SK-N-SH treated with all-trans-retinoic acid at 6 μM for 48 hours (cell line): ENCODE results near the gene RAB3GAP2.

Experiments used
- ATAC-seq: fragments of 200-7000 bp; cut with Tn5 transposase; 3 replicates; pipeline ENCODE4 v1.9.1; 2020; ENCODE audit warnings: mild to moderate bottlenecking, moderate library complexity
- ARNTL ChIP-seq: fragments of 450-650 bp; formaldehyde crosslinking; IDR thresholded peaks from 2 replicates; pipeline ENCODE4 v1.5.0; 2020; ENCODE audit warnings: low read depth, mild to moderate bottlenecking, moderate library complexity, borderline replicate concordance
- BACH2 ChIP-seq: fragments of 250-450 bp; sonication (Bioruptor Pico); IDR thresholded peaks from 2 replicates; pipeline ENCODE4 v1.9.0; 2021; ENCODE audit warnings: mild to moderate bottlenecking, borderline replicate concordance
- CSDC2 ChIP-seq: fragments of 250-450 bp; sonication (Bioruptor Pico); IDR thresholded peaks from 2 replicates; pipeline ENCODE4 v1.5.0; 2020; ENCODE audit warnings: mild to moderate bottlenecking, moderate library complexity
- ESRRG ChIP-seq: fragments of 250-450 bp; sonication (Bioruptor Pico); IDR thresholded peaks from 2 replicates; pipeline ENCODE4 v1.6.1; 2021; ENCODE audit warnings: mild to moderate bottlenecking
- GLIS3 ChIP-seq: fragments of 250-450 bp; sonication (Bioruptor Pico); IDR thresholded peaks from 2 replicates; pipeline ENCODE4 v1.5.0; 2020; ENCODE audit warnings: mild to moderate bottlenecking, moderate library complexity
- ISL1 ChIP-seq: fragments of 250-450 bp; sonication (Bioruptor Pico); IDR thresholded peaks from 2 replicates; pipeline ENCODE4 v2.1.2; 2022; ENCODE audit warnings: mild to moderate bottlenecking, moderate library complexity
- OSR1 ChIP-seq: fragments of 250-450 bp; sonication (Bioruptor Pico); IDR thresholded peaks from 2 replicates; pipeline ENCODE4 v1.8.0; 2022; ENCODE audit warnings: moderate library complexity, mild to moderate bottlenecking, inconsistent platforms
- POU6F1 ChIP-seq: fragments of 250-450 bp; sonication (Bioruptor Pico); IDR thresholded peaks from 2 replicates; pipeline ENCODE4 v1.8.0; 2021; ENCODE audit warnings: low read depth, mild to moderate bottlenecking, moderate library complexity, borderline replicate concordance
- PPARA ChIP-seq: fragments of 250-450 bp; sonication (Bioruptor Pico); IDR thresholded peaks from 2 replicates; pipeline ENCODE4 v1.5.0; 2020; ENCODE audit warnings: mild to moderate bottlenecking, borderline replicate concordance
- SNAI2 ChIP-seq: fragments of 250-450 bp; sonication (Bioruptor Pico); IDR thresholded peaks from 2 replicates; pipeline ENCODE4 v1.5.0; 2020; ENCODE audit warnings: mild to moderate bottlenecking, moderate library complexity
- TCF4 ChIP-seq: fragments of 250-450 bp; sonication (Bioruptor Pico); IDR thresholded peaks from 2 replicates; pipeline ENCODE4 v1.8.0; 2021; ENCODE audit warnings: mild to moderate bottlenecking, moderate library complexity, borderline replicate concordance
- TSHZ2 ChIP-seq: fragments of 250-450 bp; sonication (Bioruptor Pico); IDR thresholded peaks from 2 replicates; pipeline ENCODE4 v1.5.0; 2020; ENCODE audit warnings: mild to moderate bottlenecking, moderate library complexity
- ZC3H10 ChIP-seq: fragments of 250-450 bp; sonication (Bioruptor Pico); IDR thresholded peaks from 2 replicates; pipeline ENCODE4 v1.5.1; 2021; ENCODE audit warnings: mild to moderate bottlenecking, moderate library complexity
- ZFP3 ChIP-seq: fragments of 250-450 bp; sonication (Bioruptor Pico); IDR thresholded peaks from 2 replicates; pipeline ENCODE4 v1.5.0; 2020; ENCODE audit warnings: mild to moderate bottlenecking, moderate library complexity
- ZFP30 ChIP-seq: fragments of 450-650 bp; formaldehyde crosslinking; IDR thresholded peaks from 2 replicates; pipeline ENCODE4 v1.5.0; 2022; ENCODE audit warnings: mild to moderate bottlenecking, moderate library complexity
- ZNF70 ChIP-seq: fragments of 450-650 bp; formaldehyde crosslinking; IDR thresholded peaks from 2 replicates; pipeline ENCODE4 v1.5.0; 2020; ENCODE audit warnings: mild to moderate bottlenecking, moderate library complexity
- ZNF8 ChIP-seq: fragments of 450-650 bp; formaldehyde crosslinking; IDR thresholded peaks from 2 replicates; pipeline ENCODE4 v1.5.0; 2020; ENCODE audit warnings: mild to moderate bottlenecking, moderate library complexity
- TF ChIP-seq, protein P1 (sequence below): fragments of 250-450 bp; sonication (Bioruptor Pico); IDR thresholded peaks from 2 replicates; pipeline ENCODE4 v1.8.0; 2020; ENCODE audit warnings: mild to moderate bottlenecking, moderate library complexity, borderline replicate concordance
- TF ChIP-seq, protein P2 (sequence below): fragments of 250-450 bp; sonication (Bioruptor Pico); IDR thresholded peaks from 2 replicates; pipeline ENCODE4 v1.5.1; 2021; ENCODE audit warnings: mild to moderate bottlenecking, moderate library complexity

RAB3GAP2 gene

GRCh38 chr1:220307607-220308006 lies 35.4 kb upstream of the RAB3GAP2 start (continued):
- TF ChIP-seq, protein P1, sequence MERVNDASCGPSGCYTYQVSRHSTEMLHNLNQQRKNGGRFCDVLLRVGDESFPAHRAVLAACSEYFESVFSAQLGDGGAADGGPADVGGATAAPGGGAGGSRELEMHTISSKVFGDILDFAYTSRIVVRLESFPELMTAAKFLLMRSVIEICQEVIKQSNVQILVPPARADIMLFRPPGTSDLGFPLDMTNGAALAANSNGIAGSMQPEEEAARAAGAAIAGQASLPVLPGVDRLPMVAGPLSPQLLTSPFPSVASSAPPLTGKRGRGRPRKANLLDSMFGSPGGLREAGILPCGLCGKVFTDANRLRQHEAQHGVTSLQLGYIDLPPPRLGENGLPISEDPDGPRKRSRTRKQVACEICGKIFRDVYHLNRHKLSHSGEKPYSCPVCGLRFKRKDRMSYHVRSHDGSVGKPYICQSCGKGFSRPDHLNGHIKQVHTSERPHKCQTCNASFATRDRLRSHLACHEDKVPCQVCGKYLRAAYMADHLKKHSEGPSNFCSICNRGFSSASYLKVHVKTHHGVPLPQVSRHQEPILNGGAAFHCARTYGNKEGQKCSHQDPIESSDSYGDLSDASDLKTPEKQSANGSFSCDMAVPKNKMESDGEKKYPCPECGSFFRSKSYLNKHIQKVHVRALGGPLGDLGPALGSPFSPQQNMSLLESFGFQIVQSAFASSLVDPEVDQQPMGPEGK (CRISPR knock-in tag): no peak
- TF ChIP-seq ZFP3 (CRISPR knock-in tag) (no peak), ZNF8 (CRISPR knock-in tag) (no peak), TSHZ2 (no peak), ZFP30 (CRISPR knock-in tag) (no peak), ZNF70 (CRISPR knock-in tag) (no peak)
- TF ChIP-seq, all 23 proteins: peak for 0

- no peak for ATAC-seq
- TF ChIP-seq SNAI2 (CRISPR knock-in tag) (no peak), TCF4 (CRISPR knock-in tag) (no peak), TSHZ2 (no peak)
Measured at GRCh38 chr1:220306339-220306738, 34.1 kb upstream of the RAB3GAP2 start.

GRCh38 chr1:220303871-220304270 lies 31.6 kb upstream of the RAB3GAP2 start:
- no peak for ATAC-seq
- TF ChIP-seq GLIS3 (CRISPR knock-in tag) (no peak), ZC3H10 (CRISPR knock-in tag) (no peak), ESRRG (CRISPR knock-in tag) (no peak), BACH2 (CRISPR knock-in tag) (no peak), ISL1 (CRISPR knock-in tag) (no peak), OSR1 (CRISPR knock-in tag) (no peak), PPARA (CRISPR knock-in tag) (no peak), ZFP3 (CRISPR knock-in tag) (no peak), TSHZ2 (no peak), ZNF8 (CRISPR knock-in tag) (no peak), ZFP30 (CRISPR knock-in tag) (no peak), CSDC2 (CRISPR knock-in tag) (no peak), ARNTL (CRISPR knock-in tag) (no peak), TCF4 (CRISPR knock-in tag) (no peak), SNAI2 (CRISPR knock-in tag) (no peak), POU6F1 (CRISPR knock-in tag) (no peak), ZNF70 (CRISPR knock-in tag) (no peak)
- TF ChIP-seq, protein P1 (CRISPR knock-in tag): no peak
- TF ChIP-seq, protein P2, sequence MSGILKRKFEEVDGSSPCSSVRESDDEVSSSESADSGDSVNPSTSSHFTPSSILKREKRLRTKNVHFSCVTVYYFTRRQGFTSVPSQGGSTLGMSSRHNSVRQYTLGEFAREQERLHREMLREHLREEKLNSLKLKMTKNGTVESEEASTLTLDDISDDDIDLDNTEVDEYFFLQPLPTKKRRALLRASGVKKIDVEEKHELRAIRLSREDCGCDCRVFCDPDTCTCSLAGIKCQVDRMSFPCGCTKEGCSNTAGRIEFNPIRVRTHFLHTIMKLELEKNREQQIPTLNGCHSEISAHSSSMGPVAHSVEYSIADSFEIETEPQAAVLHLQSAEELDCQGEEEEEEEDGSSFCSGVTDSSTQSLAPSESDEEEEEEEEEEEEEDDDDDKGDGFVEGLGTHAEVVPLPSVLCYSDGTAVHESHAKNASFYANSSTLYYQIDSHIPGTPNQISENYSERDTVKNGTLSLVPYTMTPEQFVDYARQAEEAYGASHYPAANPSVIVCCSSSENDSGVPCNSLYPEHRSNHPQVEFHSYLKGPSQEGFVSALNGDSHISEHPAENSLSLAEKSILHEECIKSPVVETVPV: no peak
